ENCODE data around the gene DCBLD1.
A peak's percentile ranks its signal among the peaks of the same experiment; 100 is the strongest.

DCBLD1 gene

GRCh38 chr6:117550618-117551242, 68.3 kb downstream of the DCBLD1 start:
- no peaks in the 10 kb centered on the region for H3K9me3 Mint-ChIP-seq
- H3K4me3 Mint-ChIP-seq: peak overlapping the region in 1 of 2 donors; percentile 83
- no peak for ATAC-seq (replicated peaks)
- peaks cover 8% of the 10 kb centered on the region for H3K36me3 Mint-ChIP-seq (ENCODE audit: insufficient read depth)
- DNase-seq: no peak
- H3K27me3 Mint-ChIP-seq: no peaks in the 10 kb centered on the region
- H3K4me1 Mint-ChIP-seq (ENCODE audit: low read depth in 2 of 2): peaks cover 33 to 38% of the 10 kb centered on the region in 2 donors
- peak overlapping the region in 1 of 2 donors; percentile 87 for H3K27ac Mint-ChIP-seq

GRCh38 chr6:117552618-117553017, 70.1 kb downstream of the DCBLD1 start:
- no peak overlapping the region for H3K27ac Mint-ChIP-seq
- peaks cover 21 to 25% of the 10 kb centered on the region in 2 donors for H3K4me1 Mint-ChIP-seq (ENCODE audit: low read depth in 2 of 2)
- H3K27me3 Mint-ChIP-seq: no peaks in the 10 kb centered on the region
- H3K9me3 Mint-ChIP-seq: no peaks in the 10 kb centered on the region
- DNase-seq (no peak), ATAC-seq (replicated peaks) (no peak)
- peaks cover 8% of the 10 kb centered on the region for H3K36me3 Mint-ChIP-seq (ENCODE audit: insufficient read depth)
- no peak overlapping the region for H3K4me3 Mint-ChIP-seq

GRCh38 chr6:117553142-117553541, 70.7 kb downstream of the DCBLD1 start:
- Mint-ChIP-seq H3K27me3 (no peaks in the 10 kb centered on the region), H3K36me3 (ENCODE audit: insufficient read depth) (peaks cover 5% of the 10 kb centered on the region), H3K27ac (no peak overlapping the region), H3K9me3 (no peaks in the 10 kb centered on the region), H3K4me3 (no peak overlapping the region), H3K4me1 (ENCODE audit: low read depth in 2 of 2) (peaks cover 19 to 25% of the 10 kb centered on the region in 2 donors)
- DNase-seq: no peak
- ATAC-seq (replicated peaks): no peak

GRCh38 chr6:117555262-117555849, 72.9 kb downstream of the DCBLD1 start:
- Mint-ChIP-seq H3K9me3 (no peaks in the 10 kb centered on the region), H3K4me1 (ENCODE audit: low read depth in 2 of 2) (peaks cover 4 to 8% of the 10 kb centered on the region in 2 donors), H3K27ac (no peak overlapping the region), H3K4me3 (no peak overlapping the region), H3K27me3 (no peaks in the 10 kb centered on the region), H3K36me3 (ENCODE audit: insufficient read depth) (no peaks in the 10 kb centered on the region)
- DNase-seq (no peak), ATAC-seq (replicated peaks) (no peak)

GRCh38 chr6:117555882-117556498, 73.5 kb downstream of the DCBLD1 start:
- Mint-ChIP-seq H3K27ac (no peak overlapping the region), H3K4me1 (ENCODE audit: low read depth in 2 of 2) (peaks cover under 1 to 2% of the 10 kb centered on the region in 2 donors), H3K36me3 (ENCODE audit: insufficient read depth) (peaks cover under 1% of the 10 kb centered on the region), H3K27me3 (no peaks in the 10 kb centered on the region), H3K9me3 (no peaks in the 10 kb centered on the region), H3K4me3 (no peak overlapping the region)
- peak; percentile 54 for ATAC-seq (replicated peaks)
- DNase-seq: peak; percentile 60 to 75 (median 67)

DNA sequence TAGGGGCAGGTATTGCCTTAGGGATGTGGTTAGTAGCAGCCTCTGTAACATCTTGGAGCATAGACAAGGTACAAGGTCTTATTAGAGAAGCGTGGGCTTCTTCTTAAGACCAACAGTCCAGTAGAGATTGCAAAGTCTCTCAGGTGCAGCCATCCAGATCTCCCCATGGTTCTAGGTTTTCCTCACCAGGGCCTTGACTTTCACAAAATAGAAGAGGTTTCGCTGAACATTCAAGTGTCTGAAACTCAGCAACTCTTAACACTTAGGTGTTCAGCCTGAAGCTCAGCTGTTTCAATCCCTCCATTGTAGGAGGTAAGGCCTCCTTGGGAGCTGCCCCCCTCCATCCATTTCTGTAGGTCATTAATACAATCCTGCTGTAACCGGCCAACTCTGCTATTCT, 75.5 kb downstream of the DCBLD1 start:
- peaks cover 17% of the 10 kb centered on the region for H3K36me3 Mint-ChIP-seq (ENCODE audit: insufficient read depth)
- no peaks in the 10 kb centered on the region for H3K27me3 Mint-ChIP-seq
- no peaks in the 10 kb centered on the region for H3K4me1 Mint-ChIP-seq (ENCODE audit: low read depth in 2 of 2)
- no peak overlapping the region for H3K4me3 Mint-ChIP-seq
- H3K27ac Mint-ChIP-seq: no peak overlapping the region
- DNase-seq (no peak), ATAC-seq (replicated peaks) (no peak)
- no peaks in the 10 kb centered on the region for H3K9me3 Mint-ChIP-seq

DNA sequence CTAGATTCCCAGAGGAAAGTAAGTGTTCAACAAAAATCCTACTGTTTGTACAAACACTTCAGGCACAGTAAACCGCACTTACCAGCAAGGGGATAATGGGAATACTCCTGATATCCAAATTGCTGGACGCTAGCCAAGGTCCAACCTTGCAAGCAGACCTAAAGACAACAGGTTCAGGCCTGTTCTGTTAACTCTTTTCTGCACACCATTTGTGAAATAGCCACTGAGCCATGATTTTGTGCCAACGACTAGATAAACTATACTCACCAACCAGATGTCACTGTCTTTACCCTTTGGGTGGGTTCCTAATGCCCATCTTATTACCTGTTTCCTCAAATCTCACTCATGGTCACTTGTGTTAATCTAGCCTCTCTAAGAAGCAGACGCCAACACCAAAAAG, 76.3 kb downstream of the DCBLD1 start:
- peak overlapping the region in 1 of 2 donors; percentile 78 for H3K27ac Mint-ChIP-seq
- peaks cover 23% of the 10 kb centered on the region for H3K36me3 Mint-ChIP-seq (ENCODE audit: insufficient read depth)
- H3K4me3 Mint-ChIP-seq: no peak overlapping the region
- H3K4me1 Mint-ChIP-seq (ENCODE audit: low read depth in 2 of 2): no peaks in the 10 kb centered on the region
- no peak for ATAC-seq (replicated peaks)
- H3K9me3 Mint-ChIP-seq: no peaks in the 10 kb centered on the region
- H3K27me3 Mint-ChIP-seq: no peaks in the 10 kb centered on the region
- no peak for DNase-seq

DNA sequence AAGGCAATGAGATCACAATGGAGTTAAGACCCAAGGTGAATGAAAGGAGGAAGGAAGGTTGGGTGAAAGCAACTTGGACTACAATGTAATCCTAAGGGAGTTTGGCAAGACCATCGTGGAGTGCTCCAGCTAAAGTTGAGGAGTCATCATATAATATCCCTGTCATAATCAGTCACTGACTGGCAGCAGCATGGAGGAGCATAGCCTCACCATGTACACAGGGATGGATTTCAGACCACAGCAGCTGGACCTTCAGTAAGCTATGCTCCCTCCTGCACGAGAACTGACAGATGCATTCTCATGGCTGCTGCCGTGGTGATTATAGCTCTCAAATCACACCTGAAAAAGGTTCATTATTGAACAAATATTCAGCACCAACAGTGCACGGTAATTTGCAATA, 76.8 kb downstream of the DCBLD1 start:
- no peaks in the 10 kb centered on the region for H3K9me3 Mint-ChIP-seq
- DNase-seq (no peak), ATAC-seq (replicated peaks) (no peak)
- peaks cover 23% of the 10 kb centered on the region for H3K36me3 Mint-ChIP-seq (ENCODE audit: insufficient read depth)
- H3K27ac Mint-ChIP-seq: peak overlapping the region in 1 of 2 donors; percentile 78
- no peaks in the 10 kb centered on the region for H3K4me1 Mint-ChIP-seq (ENCODE audit: low read depth in 2 of 2)
- no peaks in the 10 kb centered on the region for H3K27me3 Mint-ChIP-seq
- H3K4me3 Mint-ChIP-seq: no peak overlapping the region

- Mint-ChIP-seq H3K4me1 (ENCODE audit: low read depth in 2 of 2) (no peaks in the 10 kb centered on the region), H3K36me3 (ENCODE audit: insufficient read depth) (peaks cover 29% of the 10 kb centered on the region), H3K27ac (peak overlapping the region in 1 of 2 donors; percentile 63), H3K9me3 (no peaks in the 10 kb centered on the region), H3K4me3 (no peak overlapping the region), H3K27me3 (no peaks in the 10 kb centered on the region)
- no peak for DNase-seq
- no peak for ATAC-seq (replicated peaks)
Observed at GRCh38 chr6:117561128-117561527, 78.7 kb downstream of the DCBLD1 start.

GRCh38 chr6:117564681-117565080, 82.2 kb downstream of the DCBLD1 start:
- Mint-ChIP-seq H3K9me3 (no peaks in the 10 kb centered on the region), H3K27ac (no peak overlapping the region), H3K4me3 (no peak overlapping the region), H3K4me1 (ENCODE audit: low read depth in 2 of 2) (no peaks in the 10 kb centered on the region), H3K27me3 (no peaks in the 10 kb centered on the region), H3K36me3 (ENCODE audit: insufficient read depth) (peaks cover 57% of the 10 kb centered on the region)
- ATAC-seq (replicated peaks) (no peak), DNase-seq (no peak)

DNA sequence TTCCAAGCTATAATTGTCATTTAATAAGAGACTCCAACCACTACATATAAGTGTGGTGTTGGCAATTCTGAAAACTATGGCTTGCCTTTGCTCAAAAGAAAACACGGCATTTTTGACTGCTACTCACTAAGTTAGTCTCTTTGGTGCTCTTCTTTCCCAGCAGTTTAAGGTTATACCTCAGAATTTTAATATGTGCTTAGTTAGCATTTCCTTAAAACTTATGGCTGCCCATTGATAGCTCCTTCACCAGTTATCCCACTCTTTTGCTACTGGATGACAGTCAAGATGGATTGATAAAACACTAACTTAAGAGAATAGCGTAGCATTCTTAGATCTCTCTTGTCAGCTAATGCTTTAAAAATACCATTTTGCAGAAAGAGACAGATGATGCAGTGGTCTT, 85.8 kb downstream of the DCBLD1 start:
- Mint-ChIP-seq H3K27me3 (no peaks in the 10 kb centered on the region), H3K9me3 (no peaks in the 10 kb centered on the region), H3K4me1 (ENCODE audit: low read depth in 2 of 2) (peaks cover 0 to 2% of the 10 kb centered on the region in 2 donors), H3K36me3 (ENCODE audit: insufficient read depth) (peaks cover 47% of the 10 kb centered on the region), H3K4me3 (no peak overlapping the region), H3K27ac (no peak overlapping the region)
- DNase-seq (no peak), ATAC-seq (replicated peaks) (no peak)

DNA sequence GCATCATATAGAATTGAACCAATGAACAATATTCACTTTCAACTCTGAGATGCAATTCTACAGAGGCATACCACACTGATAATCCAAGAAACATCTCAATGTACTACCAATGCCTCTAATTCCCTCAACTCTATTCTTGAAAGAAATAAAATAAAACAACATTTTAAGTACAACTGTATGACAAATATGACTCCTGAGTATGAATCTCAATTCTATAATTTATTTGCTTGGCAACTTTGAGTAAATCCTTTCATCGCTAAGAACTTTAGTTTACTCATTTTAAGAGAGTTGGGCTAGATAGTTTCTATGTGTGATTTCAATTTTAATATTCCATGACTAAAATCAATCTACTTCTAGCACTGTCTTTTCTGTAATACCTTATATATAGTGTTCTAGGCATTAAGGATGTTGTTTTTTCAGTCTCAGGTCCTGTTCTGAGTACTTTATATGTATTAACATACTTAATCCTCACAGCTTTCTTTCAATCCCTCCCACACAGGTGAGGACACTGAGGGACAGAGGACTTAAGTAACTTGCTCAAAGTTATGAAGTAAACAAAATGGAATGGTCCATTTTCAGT, 86.4 kb downstream of the DCBLD1 start:
- H3K9me3 Mint-ChIP-seq: no peaks in the 10 kb centered on the region
- H3K4me3 Mint-ChIP-seq: no peak overlapping the region
- no peak for DNase-seq
- H3K27ac Mint-ChIP-seq: no peak overlapping the region
- H3K36me3 Mint-ChIP-seq (ENCODE audit: insufficient read depth): peaks cover 47% of the 10 kb centered on the region
- ATAC-seq (replicated peaks): no peak
- H3K27me3 Mint-ChIP-seq: no peaks in the 10 kb centered on the region
- H3K4me1 Mint-ChIP-seq (ENCODE audit: low read depth in 2 of 2): peaks cover 0 to 2% of the 10 kb centered on the region in 2 donors

DNA sequence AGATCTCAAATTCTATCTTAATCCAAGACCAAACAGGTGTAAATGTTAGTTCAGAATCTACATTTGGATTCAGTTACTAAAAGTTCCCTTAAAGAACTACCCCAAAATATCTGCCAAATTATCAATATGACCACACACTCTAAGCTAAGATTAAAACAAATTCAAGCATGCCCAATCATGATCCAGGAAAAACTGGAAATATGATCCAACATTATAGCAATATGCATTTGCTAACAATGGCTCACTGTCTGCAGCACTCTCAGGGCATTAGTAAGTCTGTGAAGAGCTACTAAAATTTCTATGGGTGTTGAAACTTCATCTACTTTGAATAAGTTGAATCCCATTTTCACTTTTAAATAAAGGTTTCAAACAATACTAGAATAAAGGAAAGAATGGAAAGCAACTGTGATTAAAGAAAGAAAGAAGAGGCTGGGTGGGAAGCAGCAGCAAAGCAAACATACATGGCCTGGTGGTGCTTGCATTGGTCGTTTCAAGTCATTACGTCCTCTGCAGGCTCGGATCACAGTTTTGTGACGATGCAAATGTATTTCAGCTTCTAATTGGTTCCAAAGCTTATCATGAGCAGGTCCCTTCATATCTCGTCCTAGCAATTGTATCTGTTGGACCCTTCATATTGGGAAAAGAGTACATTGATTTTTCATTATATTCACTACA, 90.7 kb downstream of the DCBLD1 start:
- no peak overlapping the region for H3K4me3 Mint-ChIP-seq
- no peak overlapping the region for H3K27ac Mint-ChIP-seq
- no peak for DNase-seq
- no peaks in the 10 kb centered on the region for H3K27me3 Mint-ChIP-seq
- peaks cover 39% of the 10 kb centered on the region for H3K36me3 Mint-ChIP-seq (ENCODE audit: insufficient read depth)
- no peaks in the 10 kb centered on the region for H3K9me3 Mint-ChIP-seq
- ATAC-seq (replicated peaks): no peak
- H3K4me1 Mint-ChIP-seq (ENCODE audit: low read depth in 2 of 2): peaks cover 2 to 3% of the 10 kb centered on the region in 2 donors
